Fibroblast of peridontal ligament (primary cell): ENCODE results near the gene TRAF2.
"Not testable (repeated sequence)": the region's sequence is repeated elsewhere in the genome, so short reads cannot be mapped to it uniquely, and the experiment has no call there.

Experiments used
- DNase-seq: peaks from one replicate; pipeline ENCODE4 v3.0.0-alpha.2; 2010; ENCODE audit errors: extremely low read depth

Gene TRAF2

GRCh38 chr9:136857581-136858412 is 28.5 kb upstream of the TRAF2 start:
- DNase-seq, result no peak

GRCh38 chr9:136858452-136858843 is 27.9 kb upstream of the TRAF2 start:
- DNase-seq, result no peak

GRCh38 chr9:136858844-136859757 is 27.2 kb upstream of the TRAF2 start:
- DNase-seq, result peak; percentile 54

GRCh38 chr9:136860529-136860928 is 25.8 kb upstream of the TRAF2 start:
- no peak for DNase-seq

- no peak for DNase-seq
These were observed 25.1 kb upstream of the TRAF2 start for GRCh38 chr9:136860933-136861873.

GRCh38 chr9:136861874-136862457 is 24.4 kb upstream of the TRAF2 start:
- DNase-seq, result no peak

GRCh38 chr9:136862849-136863622 is 23.3 kb upstream of the TRAF2 start:
- no peak for DNase-seq

- DNase-seq, result no peak
These were observed 22.6 kb upstream of the TRAF2 start for GRCh38 chr9:136863623-136864273.

- DNase-seq, result no peak
These were observed 21.1 kb upstream of the TRAF2 start for GRCh38 chr9:136865041-136865767.

GRCh38 chr9:136865768-136866103 is 20.6 kb upstream of the TRAF2 start:
- no peak for DNase-seq

GRCh38 chr9:136866898-136867421 is 19.4 kb upstream of the TRAF2 start:
- not testable (repeated sequence) for DNase-seq

GRCh38 chr9:136867480-136867879 is 18.8 kb upstream of the TRAF2 start:
- DNase-seq, result no peak

GRCh38 chr9:136867917-136868316 is 18.4 kb upstream of the TRAF2 start:
- no peak for DNase-seq

GRCh38 chr9:136868644-136869043 is 17.7 kb upstream of the TRAF2 start:
- no peak for DNase-seq

- DNase-seq, result not testable (repeated sequence)
These were observed 16.7 kb upstream of the TRAF2 start for GRCh38 chr9:136869611-136870010.

- no peak for DNase-seq
These were observed 11.2 kb upstream of the TRAF2 start for GRCh38 chr9:136875155-136875554.

- DNase-seq, result no peak
These were observed 9.8 kb upstream of the TRAF2 start for GRCh38 chr9:136876476-136876875.

- no peak for DNase-seq
These were observed 5.7 kb upstream of the TRAF2 start for GRCh38 chr9:136880651-136881050.

GRCh38 chr9:136881691-136882108 is 4.6 kb upstream of the TRAF2 start:
- DNase-seq, result peak; percentile 37
